ENCODE data around the gene MTUS2. TPM values are rescaled to one million over a fixed set of nuclear protein-coding genes. Genes with fewer than 3 reads are reported as not detected.

MTUS2 gene
- total and polyA plus RNA-seq, 9 of the 15 experiments (the other 6 are each of a cell fraction or from before 2014, with no cell fraction given), result 0.01 to 0.28 (median 0.06) TPM; not detected in 1

- no peak for FAIRE-seq
- intact Hi-C loops (cut with micrococcal nuclease), result no loop called here
- Histone ChIP-seq H3K4me2 (ENCODE audit: insufficient read depth, low read length) (no peak overlapping the region), H3K27ac (ENCODE audit: extremely low read depth, low read depth, low read length) (no peak overlapping the region), H4K20me1 (replicated peaks; ENCODE audit: control insufficient read depth, insufficient read depth, low read length) (no peaks in the 10 kb centered on the region), H3K79me2 (ENCODE audit: control insufficient read depth, insufficient read depth, low read length) (no peaks in the 10 kb centered on the region), H3K4me1 (replicated peaks in 1 of 2; ENCODE audit: control insufficient read depth in 2 of 2, insufficient read depth in 2 of 2, low read length in 2 of 2) (no peaks in the 10 kb centered on the region), H3K27me3 (ENCODE audit: control insufficient read depth in 2 of 2, insufficient read depth in 2 of 2, low read length in 2 of 2) (peaks cover 0 to 4% of the 10 kb centered on the region in 2 experiments; a peak in 1 of 5 replicates), H3K9me1 (ENCODE audit: control insufficient read depth, insufficient read depth, low read length) (no peaks in the 10 kb centered on the region), H3K4me3 (no peak overlapping the region), H3K9me3 (replicated peaks; ENCODE audit: control insufficient read depth, insufficient read depth, low read depth, low read length) (no peaks in the 10 kb centered on the region), H2AFZ (ENCODE audit: low read depth, low read length) (no peak overlapping the region), H3K36me3 (ENCODE audit: control insufficient read depth, insufficient read depth, low read length) (no peaks in the 10 kb centered on the region), H3K9ac (ENCODE audit: insufficient read depth in 1 of 2, low read depth in 2 of 2, low read length in 2 of 2) (no peak overlapping the region)
- ChIA-PET CTCF (ENCODE audit: low intra/inter-chr PET ratio) (no interaction called here), POLR2A (no interaction called here)
- ATAC-seq, result no peak
- no TSS peak for BruUV-seq (replicated peaks)
- in situ Hi-C loops (cut with MboI), result no loop called here
- DNase-seq (ENCODE audit: extremely low read depth in 1 of 4, low spot score in 3 of 4), result no peak
- 0% methylated on average over 3 of the region's 3 CpGs for WGBS (ENCODE audit: insufficient coverage, low coverage, missing lambda C conversion rate)
- TF ChIP-seq, protein P1, sequence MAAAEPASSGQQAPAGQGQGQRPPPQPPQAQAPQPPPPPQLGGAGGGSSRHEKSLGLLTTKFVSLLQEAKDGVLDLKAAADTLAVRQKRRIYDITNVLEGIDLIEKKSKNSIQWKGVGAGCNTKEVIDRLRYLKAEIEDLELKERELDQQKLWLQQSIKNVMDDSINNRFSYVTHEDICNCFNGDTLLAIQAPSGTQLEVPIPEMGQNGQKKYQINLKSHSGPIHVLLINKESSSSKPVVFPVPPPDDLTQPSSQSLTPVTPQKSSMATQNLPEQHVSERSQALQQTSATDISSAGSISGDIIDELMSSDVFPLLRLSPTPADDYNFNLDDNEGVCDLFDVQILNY (CRISPR knock-in tag; IDR thresholded peaks at IDR 0.05), result no peak
- TF ChIP-seq HMG20B (CRISPR knock-in tag; IDR thresholded peaks at IDR 0.05) (no peak), FOS (IDR thresholded peaks at IDR 0.05; ENCODE audit: extremely low read depth, insufficient read length) (no peak), ZNF217 (CRISPR knock-in tag; IDR thresholded peaks at IDR 0.05) (no peak), DIDO1 (tag; IDR thresholded peaks at IDR 0.05; ENCODE audit: low read depth) (no peak), IFI16 (CRISPR knock-in tag; IDR thresholded peaks at IDR 0.05) (no peak), CHD1 (IDR thresholded peaks at IDR 0.05; ENCODE audit: low read length) (no peak), WHSC1 (IDR thresholded peaks at IDR 0.05; ENCODE audit: low read length) (no peak), C11orf30 (IDR thresholded peaks at IDR 0.05; ENCODE audit: low read depth) (no peak), TARDBP (IDR thresholded peaks at IDR 0.05) (no peak), MXI1 (IDR thresholded peaks at IDR 0.05; ENCODE audit: low read depth, low read length) (no peak), ZBTB33 (CRISPR knock-in tag; IDR thresholded peaks at IDR 0.05) (no peak), ZNF57 (CRISPR knock-in tag; IDR thresholded peaks at IDR 0.05) (no peak)
These were observed 419.8 kb downstream of the MTUS2 start for GRCh38 chr13:29239653-29240525.

Measured in K562 (cell line).